Right ventricle myocardium superior (tissue), 1 donor: ENCODE results near the gene NECAB3. TPM values are rescaled to one million over a fixed set of nuclear protein-coding genes. Genes with fewer than 3 reads are reported as not detected.

Source experiments
- total RNA-seq: library from RNA; stranded (reverse); fragmentation: NEBNext Ultra II Directional; extraction: Animal tissue kit (Norgen Biotek cat#: 25700); gene quantifications from one replicate; pipeline ENCODE4 v1.2.1, GENCODE V29; 2021
- donor health status: DM: no; HTN: yes; CAD: no; lungs with severe emphysema.

Gene NECAB3
- total RNA-seq, 1 donor from 2014 or later = 69.4 TPM

Other genes with a start within 250 kb of the NECAB3 start
- gene SNTA1, start 230.7 kb downstream of the NECAB3 start, total RNA-seq = 215 TPM
- 9.1 TPM for gene CBFA2T2, start 184.3 kb downstream of the NECAB3 start, total RNA-seq
- gene C20orf144, start 12.1 kb downstream of the NECAB3 start, total RNA-seq = not detected
- gene ACTL10, start 7.5 kb downstream of the NECAB3 start, total RNA-seq = 0.22 TPM
- gene E2F1, start 12.0 kb upstream of the NECAB3 start, total RNA-seq = 1.1 TPM
- 11.7 TPM for gene PXMP4, start 45.9 kb upstream of the NECAB3 start, total RNA-seq
- 1.9 TPM for gene ZNF341, start 57.6 kb upstream of the NECAB3 start, total RNA-seq
- 101 TPM for gene CHMP4B, start 136.9 kb upstream of the NECAB3 start, total RNA-seq